GM12801 (cell line): ENCODE results near the gene NTNG2.

Experiments used
- TF ChIP-seq, protein P1 (sequence below): IDR thresholded peaks from one replicate; pipeline ENCODE4 v1.5.1; 2011; ENCODE audit warnings: control low read depth; ENCODE audit not compliant: insufficient read length; ENCODE audit errors: extremely low read depth

Gene NTNG2

DNA sequence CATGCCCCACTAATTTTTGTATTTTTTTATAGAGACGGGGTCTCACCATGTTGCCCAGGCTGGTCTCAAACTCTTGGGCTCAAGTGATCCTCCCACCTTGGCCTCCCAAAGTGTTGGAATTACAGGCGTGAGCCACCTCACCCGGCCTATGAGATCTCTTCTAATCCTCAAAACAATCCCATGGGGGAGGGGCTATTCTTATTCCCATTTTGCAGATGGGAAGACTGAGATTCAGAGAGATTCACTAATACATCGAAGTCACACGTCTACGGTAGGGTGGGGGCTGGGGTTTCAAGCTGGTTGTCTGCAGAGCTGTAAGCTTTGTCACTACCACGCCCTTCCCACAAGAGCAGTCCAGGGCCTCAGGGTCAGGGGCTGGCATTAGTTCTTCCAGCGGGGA lies 14.0 kb upstream of the NTNG2 start:
- TF ChIP-seq, protein P1, sequence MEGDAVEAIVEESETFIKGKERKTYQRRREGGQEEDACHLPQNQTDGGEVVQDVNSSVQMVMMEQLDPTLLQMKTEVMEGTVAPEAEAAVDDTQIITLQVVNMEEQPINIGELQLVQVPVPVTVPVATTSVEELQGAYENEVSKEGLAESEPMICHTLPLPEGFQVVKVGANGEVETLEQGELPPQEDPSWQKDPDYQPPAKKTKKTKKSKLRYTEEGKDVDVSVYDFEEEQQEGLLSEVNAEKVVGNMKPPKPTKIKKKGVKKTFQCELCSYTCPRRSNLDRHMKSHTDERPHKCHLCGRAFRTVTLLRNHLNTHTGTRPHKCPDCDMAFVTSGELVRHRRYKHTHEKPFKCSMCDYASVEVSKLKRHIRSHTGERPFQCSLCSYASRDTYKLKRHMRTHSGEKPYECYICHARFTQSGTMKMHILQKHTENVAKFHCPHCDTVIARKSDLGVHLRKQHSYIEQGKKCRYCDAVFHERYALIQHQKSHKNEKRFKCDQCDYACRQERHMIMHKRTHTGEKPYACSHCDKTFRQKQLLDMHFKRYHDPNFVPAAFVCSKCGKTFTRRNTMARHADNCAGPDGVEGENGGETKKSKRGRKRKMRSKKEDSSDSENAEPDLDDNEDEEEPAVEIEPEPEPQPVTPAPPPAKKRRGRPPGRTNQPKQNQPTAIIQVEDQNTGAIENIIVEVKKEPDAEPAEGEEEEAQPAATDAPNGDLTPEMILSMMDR, result no peak

DNA sequence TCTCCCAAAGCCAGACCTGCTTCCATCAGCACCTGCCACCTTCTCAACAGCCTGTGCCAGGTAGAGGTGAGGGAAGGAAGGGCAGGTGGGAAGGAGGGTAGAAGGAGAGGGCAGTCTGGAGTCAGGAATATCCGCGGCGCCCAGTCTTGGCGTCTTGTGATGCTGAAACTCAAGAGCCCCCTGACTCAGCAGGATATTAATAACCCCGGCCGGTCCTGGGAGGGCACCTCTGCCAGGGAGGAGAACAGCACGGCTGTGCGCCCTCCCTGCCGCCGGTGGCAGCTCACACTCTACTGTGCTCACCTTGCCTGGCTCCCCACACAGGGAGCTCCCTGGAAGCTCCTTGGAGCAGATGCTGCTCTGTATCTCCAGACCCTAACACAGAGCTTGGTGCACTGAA lies 11.6 kb upstream of the NTNG2 start:
- TF ChIP-seq, protein P1, result no peak

DNA sequence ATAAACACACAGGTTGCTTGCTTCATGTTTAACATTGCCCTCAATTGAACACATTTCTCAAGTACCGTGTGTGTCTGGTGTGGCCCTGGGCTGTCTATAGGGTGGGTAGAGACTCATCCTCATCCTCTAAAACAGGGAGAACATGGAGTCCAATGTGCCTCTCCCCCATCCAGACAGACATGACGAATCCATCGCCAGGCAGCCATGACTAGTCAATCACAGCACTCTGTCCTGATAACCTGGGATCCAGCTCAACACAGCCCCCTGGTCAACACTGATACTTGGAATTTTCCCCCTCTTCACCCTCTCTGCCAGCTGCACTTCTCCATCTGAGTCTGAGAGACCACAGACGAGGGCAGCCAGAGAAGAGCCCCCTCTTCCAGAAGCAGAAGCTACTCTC lies 10.7 kb upstream of the NTNG2 start:
- TF ChIP-seq, protein P1, result no peak

DNA sequence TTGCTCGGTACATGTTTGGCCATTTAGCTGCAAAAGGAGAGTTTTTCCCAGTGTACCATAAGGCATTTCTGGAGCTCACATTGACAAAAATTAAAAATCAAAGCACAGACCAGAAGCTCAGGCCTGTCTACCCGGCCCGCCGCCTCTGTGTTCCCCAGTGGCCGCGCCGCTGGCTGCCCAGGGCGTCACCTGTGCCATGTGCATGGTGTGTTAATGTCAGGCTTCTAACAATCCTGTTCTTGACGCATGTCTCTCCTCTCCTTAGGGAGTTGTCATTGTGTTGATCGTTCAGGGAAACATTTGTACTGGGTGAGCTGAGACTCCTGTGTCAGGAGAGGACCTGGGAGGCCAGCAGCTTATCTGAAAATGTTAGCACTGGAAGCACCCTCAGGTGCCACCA lies 9.6 kb upstream of the NTNG2 start:
- TF ChIP-seq, protein P1, result no peak

DNA sequence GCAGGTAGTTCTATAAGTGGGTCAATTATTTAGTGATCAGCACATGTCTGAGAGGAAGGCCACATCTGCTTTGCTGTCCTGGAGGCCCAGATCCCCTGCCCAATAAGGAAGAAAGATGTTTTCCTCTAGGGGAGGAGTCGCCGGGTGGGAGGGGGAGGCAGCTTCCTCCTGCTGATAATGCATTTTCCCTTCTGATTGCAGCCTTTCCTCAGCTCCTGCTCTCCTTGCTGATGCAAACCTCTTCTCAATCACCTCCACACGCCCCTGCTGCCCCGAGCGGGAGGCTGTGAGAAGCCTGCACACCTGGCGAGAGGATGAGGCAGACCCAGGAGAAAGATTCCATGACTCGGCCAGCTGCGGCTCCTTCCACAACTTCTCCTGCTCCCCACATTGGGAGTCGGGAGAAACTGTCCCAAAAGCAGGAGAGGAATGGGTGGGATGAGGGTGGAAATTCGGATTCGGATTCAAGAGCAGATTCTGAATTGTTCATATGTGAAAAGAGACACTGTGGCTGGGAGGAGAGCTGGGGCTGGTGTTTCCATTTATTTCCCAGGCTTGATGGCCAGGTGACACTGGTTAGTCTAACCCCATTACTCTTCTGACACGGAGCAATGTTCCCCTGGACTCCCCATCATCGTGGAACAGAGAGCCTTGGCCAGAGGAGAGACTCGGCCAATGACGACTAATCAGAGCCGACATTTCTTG lies 6.8 kb upstream of the NTNG2 start:
- TF ChIP-seq, protein P1, result no peak

DNA sequence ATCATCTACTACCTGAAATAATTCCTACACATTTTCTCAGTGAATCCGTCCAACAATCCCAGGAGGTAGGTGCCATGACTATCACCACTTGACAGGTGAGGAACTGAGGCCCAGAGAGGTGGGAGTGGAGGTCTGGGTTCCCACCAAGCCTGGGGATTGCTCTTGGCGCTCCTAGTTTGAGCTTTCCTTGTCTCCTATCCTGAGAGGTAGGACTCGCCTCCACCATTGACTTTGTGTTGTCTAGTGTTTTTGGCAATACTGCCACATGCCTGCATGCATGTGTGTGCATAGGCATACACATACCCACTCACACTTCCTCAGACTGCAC lies 6.3 kb upstream of the NTNG2 start:
- TF ChIP-seq, protein P1, result no peak

DNA sequence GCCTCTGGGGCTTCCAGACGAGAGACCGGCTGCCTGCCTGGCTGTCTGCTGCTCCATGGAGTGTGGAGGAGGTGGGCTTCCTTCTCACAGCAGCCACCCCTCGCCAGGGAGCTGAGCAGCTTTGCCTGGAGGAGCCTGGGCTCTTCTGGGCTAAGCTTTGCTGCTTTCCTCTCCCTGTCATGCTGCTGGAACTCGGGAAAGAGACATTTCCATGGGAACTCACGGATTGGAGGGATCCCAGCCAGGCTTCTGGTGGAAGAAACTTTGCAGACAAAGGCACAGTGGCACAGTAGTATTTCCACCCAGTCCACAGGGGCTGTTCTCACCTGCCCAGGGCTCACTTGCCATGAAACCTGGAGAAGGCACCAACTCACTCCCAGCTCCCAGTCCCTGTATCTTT lies 5.6 kb upstream of the NTNG2 start:
- TF ChIP-seq, protein P1, result no peak
